ENCODE results near the gene COG4. TPM values are rescaled to one million over a fixed set of nuclear protein-coding genes. Genes with fewer than 3 reads are reported as not detected.

The COG4 gene
- total RNA-seq, 4 donors from 2014 or later, result 23.3 to 59.1 (median 29.6) TPM

DNA sequence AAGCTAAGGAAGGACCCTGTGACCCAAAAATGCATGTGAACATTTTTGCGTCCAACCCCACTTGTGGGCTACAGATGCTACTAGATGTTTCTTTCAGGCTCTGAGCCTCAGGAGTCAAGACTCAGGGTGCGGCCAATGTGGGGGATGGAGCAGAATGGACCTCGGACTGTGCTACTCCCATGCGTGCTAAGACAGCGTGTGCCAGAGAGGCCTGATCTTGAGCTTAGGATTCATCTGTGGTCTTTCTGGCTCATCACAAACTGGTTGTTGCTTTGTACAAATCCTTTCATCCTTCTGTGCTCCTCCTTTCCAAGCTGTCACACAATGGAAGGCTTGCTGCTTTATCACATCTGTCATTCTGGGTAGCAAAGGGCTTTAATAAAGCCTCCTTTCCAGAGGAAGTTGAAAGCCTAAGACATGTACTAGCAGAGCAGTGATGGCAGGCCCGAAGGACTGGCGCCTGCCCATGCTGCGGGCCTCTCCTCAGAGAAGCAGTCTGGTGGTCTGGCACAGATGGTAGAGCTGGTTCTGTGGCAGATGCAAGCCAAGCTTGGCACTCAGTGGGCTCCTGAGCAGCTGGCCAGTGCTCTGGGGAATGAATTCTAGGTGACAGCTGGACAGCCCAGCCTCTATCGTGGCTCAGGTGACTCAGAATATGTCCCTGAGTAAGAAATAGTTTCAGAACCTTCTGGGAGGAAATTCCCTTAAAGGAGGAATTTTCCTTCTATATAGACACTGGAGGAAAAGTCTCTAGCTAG, 27.8 kb downstream of the COG4 start:
- ATAC-seq (ENCODE audit: low FRiP score), result no peak

DNA sequence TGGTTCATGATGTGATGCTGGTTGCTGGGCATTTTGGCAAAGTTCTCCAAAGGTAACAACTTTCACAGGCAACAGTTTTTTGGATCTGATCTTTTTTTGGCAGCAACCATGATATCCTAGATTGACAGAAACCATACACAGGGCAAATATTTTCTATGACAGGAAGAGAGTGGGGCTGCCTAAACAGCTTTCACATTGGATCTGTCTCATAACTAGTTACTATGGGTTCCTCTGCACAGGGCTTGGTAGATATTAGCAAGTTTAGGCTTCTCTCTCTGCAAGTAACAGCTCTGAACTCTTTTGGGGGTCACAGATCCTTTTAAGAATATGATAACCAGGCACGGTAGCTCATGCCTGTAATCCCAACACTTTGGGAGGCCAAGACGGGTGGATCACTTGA, 28.6 kb downstream of the COG4 start:
- ATAC-seq (ENCODE audit: low FRiP score) (no peak), DNase-seq (ENCODE audit: low spot score) (no peak)
- TF ChIP-seq, protein P1, sequence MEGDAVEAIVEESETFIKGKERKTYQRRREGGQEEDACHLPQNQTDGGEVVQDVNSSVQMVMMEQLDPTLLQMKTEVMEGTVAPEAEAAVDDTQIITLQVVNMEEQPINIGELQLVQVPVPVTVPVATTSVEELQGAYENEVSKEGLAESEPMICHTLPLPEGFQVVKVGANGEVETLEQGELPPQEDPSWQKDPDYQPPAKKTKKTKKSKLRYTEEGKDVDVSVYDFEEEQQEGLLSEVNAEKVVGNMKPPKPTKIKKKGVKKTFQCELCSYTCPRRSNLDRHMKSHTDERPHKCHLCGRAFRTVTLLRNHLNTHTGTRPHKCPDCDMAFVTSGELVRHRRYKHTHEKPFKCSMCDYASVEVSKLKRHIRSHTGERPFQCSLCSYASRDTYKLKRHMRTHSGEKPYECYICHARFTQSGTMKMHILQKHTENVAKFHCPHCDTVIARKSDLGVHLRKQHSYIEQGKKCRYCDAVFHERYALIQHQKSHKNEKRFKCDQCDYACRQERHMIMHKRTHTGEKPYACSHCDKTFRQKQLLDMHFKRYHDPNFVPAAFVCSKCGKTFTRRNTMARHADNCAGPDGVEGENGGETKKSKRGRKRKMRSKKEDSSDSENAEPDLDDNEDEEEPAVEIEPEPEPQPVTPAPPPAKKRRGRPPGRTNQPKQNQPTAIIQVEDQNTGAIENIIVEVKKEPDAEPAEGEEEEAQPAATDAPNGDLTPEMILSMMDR (IDR thresholded peaks at IDR 0.05), result no peak

More for the DNA sequence above, 27.8 kb downstream of the COG4 start:
- no peak for DNase-seq (ENCODE audit: low spot score)
- TF ChIP-seq, protein P1 (IDR thresholded peaks at IDR 0.05), result no peak

DNA sequence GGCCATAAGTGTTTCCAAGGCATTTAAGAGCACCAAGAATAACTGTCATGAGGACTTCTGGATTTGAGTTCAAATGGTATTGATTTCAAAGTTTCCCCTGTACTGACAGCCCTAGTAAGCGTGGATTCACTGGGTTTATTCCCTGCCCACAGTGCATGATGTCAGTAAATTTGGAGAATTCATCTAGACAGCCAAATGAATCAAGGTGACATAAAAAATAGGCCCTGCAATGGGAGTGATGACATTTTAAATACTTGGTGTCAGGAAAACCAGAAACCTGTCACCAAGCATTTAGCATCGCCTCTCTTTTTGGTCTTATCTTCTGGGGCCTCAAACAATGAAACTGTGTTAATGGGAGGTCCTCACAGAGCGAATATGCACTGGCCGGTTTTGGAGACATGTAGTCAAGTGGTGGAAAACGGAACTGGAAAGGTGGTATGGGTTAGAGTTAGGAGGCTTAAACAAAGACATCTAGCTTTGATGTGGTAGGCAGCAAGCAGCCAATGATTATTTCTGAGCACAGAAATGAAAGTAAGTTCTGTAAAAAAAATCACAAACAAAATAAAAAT, 29.1 kb downstream of the COG4 start:
- ATAC-seq (ENCODE audit: low FRiP score), result no peak
- DNase-seq (ENCODE audit: low spot score), result no peak
- TF ChIP-seq, protein P1 (IDR thresholded peaks at IDR 0.05), result no peak

DNA sequence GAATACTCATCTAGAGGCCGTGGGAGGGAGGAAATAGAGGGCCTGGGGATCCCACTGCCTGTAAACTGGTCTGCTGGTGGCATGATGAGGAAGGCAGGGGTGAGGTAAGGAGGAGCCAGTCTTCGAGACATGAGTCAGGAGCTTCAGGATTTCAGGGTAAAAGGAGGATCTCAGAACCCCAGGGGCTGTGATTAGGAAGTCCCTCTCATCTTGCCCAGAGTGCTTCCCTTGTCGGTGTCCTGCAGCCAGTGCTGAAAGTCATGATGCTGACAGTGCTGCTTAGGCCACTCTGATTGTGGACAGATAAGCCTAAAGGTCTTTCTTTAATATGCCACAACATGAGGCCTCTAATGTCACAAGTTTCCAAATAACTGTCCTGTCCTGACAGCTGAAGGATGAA, 29.6 kb downstream of the COG4 start:
- TF ChIP-seq, protein P1 (IDR thresholded peaks at IDR 0.05), result no peak
- ATAC-seq (ENCODE audit: low FRiP score) (no peak), DNase-seq (ENCODE audit: low spot score) (no peak)

DNA sequence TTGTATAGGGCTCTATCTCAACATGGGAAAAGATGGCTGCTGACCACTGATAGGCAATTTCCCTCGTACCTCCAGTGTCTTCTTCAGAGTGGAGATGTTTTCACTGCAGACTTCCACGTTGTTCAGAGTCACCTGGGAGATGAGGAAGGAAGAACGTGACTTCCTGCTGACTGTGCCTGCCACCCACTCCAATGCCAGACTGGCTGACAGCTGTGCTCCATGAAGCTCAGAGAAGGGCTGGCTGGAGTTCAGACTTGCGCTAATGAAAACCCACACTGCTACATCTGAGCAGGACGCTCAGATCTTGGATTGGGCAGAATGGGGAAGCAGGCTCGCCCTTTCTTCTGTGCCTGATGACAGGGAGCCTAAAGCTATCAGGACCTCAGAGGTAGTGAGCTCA, 33.1 kb downstream of the COG4 start:
- DNase-seq (ENCODE audit: low spot score), result no peak
- no peak for ATAC-seq (ENCODE audit: low FRiP score)
- TF ChIP-seq, protein P1 (IDR thresholded peaks at IDR 0.05), result no peak

DNA sequence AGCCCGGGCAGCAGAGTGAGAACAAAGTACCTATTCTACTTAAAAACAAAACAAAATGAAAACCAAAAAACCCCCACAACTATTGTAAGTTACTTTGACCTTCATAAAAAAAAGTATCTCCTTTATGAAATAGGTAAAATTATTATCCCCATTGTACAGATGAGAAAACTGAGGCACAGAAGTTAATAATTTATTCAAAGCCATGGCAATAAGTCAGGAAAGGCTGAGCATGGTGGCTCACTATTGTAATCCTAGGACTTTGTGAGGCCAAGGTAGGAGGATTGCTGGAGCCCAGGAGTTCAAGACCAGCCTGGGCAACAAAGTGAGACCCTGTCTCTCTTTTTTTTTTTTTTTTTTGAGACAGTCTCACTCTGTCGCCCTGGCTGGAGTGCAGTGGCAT, 38.5 kb downstream of the COG4 start:
- no peak for ATAC-seq (ENCODE audit: low FRiP score)
- TF ChIP-seq, protein P1 (IDR thresholded peaks at IDR 0.05), result no peak
- no peak for DNase-seq (ENCODE audit: low spot score)

DNA sequence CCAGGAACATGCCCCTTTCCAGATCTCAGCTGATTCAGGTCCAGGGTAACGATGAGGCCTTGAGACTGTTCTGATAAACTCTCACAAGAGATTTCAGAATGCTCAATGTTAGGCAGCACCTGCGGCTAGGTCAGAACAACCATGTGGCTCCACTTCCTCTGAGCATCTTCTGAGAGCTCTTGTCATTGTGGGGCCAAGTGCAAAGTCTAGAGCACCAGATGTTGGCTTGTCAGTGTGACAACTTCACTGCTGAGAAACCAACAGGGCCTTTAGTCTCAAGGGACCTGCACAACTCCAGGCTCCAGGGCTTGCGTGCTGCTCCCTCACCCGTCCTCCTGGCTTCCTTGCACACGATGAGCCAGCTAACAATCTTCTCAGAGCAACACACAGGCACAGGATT, 39.9 kb downstream of the COG4 start:
- TF ChIP-seq, protein P1 (IDR thresholded peaks at IDR 0.05), result no peak
- no peak for DNase-seq (ENCODE audit: low spot score)
- ATAC-seq (ENCODE audit: low FRiP score), result no peak

Data from omental fat pad (tissue), 4 donors.